ENCODE measurements around the gene HOMER3. TPM values are rescaled to one million over a fixed set of nuclear protein-coding genes. Genes with fewer than 3 reads are reported as not detected.

HOMER3 gene
- total and polyA plus RNA-seq, 2 donors (not counting 3 experiments of a cell fraction or from before 2014, with no cell fraction given), result 139 to 184 TPM

DNA sequence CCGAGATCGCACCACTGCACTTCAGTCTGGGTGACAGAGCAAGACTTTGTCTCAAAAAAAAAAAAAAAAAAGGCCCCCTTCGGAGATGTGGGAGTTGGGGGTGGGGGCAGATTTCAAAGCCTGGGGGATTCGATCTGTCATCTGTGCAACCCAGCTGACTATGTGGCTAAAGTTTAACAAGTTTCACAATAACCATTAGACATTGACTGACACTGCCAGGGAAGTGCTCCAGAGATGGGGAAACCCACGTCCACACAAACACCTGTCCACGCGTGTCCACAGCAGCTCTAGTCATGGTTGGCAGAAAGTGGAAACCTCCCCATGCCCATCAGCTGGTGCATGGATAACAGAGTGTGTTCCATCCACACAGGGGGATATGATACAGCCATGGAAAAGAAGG is 37.6 kb upstream of the HOMER3 start:
- Histone ChIP-seq H3K79me2 (ENCODE audit: control insufficient read depth, insufficient read depth, low read length) (no peaks in the 10 kb centered on the region), H3K4me2 (ENCODE audit: insufficient read depth, low read length) (no peak overlapping the region), H2AFZ (ENCODE audit: low read depth, low read length) (no peak overlapping the region), H4K20me1 (replicated peaks; ENCODE audit: control insufficient read depth, extremely low read depth, insufficient read depth, low read length) (no peaks in the 10 kb centered on the region), H3K4me1 (ENCODE audit: control insufficient read depth, extremely low read depth, insufficient read depth, low read length) (peaks cover 3% of the 10 kb centered on the region), H3K36me3 (ENCODE audit: control insufficient read depth in 2 of 2, extremely low read depth in 1 of 2, insufficient read depth in 2 of 2, low read length in 2 of 2) (no peaks in the 10 kb centered on the region), H3K9me3 (replicated peaks; ENCODE audit: control insufficient read depth, insufficient read depth, low read length) (no peaks in the 10 kb centered on the region), H3K9ac (replicated peaks; ENCODE audit: extremely low read depth, insufficient read depth, low read length) (no peak overlapping the region), H3K27ac (ENCODE audit: insufficient read depth, low read depth, low read length) (no peak overlapping the region), H3K27me3 (ENCODE audit: control insufficient read depth in 2 of 2, insufficient read depth in 2 of 2, low read length in 2 of 2) (peaks cover 0 to 5% of the 10 kb centered on the region in 2 experiments), H3K9me1 (replicated peaks; ENCODE audit: control insufficient read depth, extremely low read depth, insufficient read depth, low read length) (no peaks in the 10 kb centered on the region), H3K4me3 (replicated peaks in 1 of 3; ENCODE audit: insufficient read depth in 1 of 3, low read depth in 1 of 3, low read length in 3 of 3) (no peak overlapping the region)
- intact Hi-C loops (cut with micrococcal nuclease), result no loop called here
- ChIA-PET CTCF (no interaction called here), POLR2A (no interaction called here)
- TF ChIP-seq JUN (IDR thresholded peaks at IDR 0.05; ENCODE audit: borderline replicate concordance, insufficient read depth, insufficient read length, low read depth) (no peak), EZH2 (IDR thresholded peaks at IDR 0.05; ENCODE audit: borderline replicate concordance, low read depth, low read length, severe bottlenecking) (no peak), GATA2 (IDR thresholded peaks at IDR 0.05; ENCODE audit: insufficient read depth, insufficient read length, low read depth, low read length) (no peak), POLR2AphosphoS5 (IDR thresholded peaks at IDR 0.05; ENCODE audit: insufficient read depth, low read depth, low read length) (no peak), POLR2A (IDR thresholded peaks at IDR 0.05; ENCODE audit: low read depth, low read length) (no peak), MYC (IDR thresholded peaks at IDR 0.05; ENCODE audit: low read depth, low read length) (no peak), FOS (IDR thresholded peaks at IDR 0.05; ENCODE audit: borderline replicate concordance, insufficient read depth, low read length) (no peak)
- TF ChIP-seq, protein P1, sequence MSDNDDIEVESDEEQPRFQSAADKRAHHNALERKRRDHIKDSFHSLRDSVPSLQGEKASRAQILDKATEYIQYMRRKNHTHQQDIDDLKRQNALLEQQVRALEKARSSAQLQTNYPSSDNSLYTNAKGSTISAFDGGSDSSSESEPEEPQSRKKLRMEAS (IDR thresholded peaks at IDR 0.05; ENCODE audit: insufficient read depth, insufficient read length), result no peak
- TF ChIP-seq, protein P2, sequence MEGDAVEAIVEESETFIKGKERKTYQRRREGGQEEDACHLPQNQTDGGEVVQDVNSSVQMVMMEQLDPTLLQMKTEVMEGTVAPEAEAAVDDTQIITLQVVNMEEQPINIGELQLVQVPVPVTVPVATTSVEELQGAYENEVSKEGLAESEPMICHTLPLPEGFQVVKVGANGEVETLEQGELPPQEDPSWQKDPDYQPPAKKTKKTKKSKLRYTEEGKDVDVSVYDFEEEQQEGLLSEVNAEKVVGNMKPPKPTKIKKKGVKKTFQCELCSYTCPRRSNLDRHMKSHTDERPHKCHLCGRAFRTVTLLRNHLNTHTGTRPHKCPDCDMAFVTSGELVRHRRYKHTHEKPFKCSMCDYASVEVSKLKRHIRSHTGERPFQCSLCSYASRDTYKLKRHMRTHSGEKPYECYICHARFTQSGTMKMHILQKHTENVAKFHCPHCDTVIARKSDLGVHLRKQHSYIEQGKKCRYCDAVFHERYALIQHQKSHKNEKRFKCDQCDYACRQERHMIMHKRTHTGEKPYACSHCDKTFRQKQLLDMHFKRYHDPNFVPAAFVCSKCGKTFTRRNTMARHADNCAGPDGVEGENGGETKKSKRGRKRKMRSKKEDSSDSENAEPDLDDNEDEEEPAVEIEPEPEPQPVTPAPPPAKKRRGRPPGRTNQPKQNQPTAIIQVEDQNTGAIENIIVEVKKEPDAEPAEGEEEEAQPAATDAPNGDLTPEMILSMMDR (IDR thresholded peaks at IDR 0.05; ENCODE audit: extremely low read depth in 1 of 2, insufficient read depth in 1 of 2, low read depth in 1 of 2, low read length in 2 of 2), result no peak
- BruUV-seq (replicated peaks), result no TSS peak
- no peak for FAIRE-seq
- dilution Hi-C loops (cut with MboI; ENCODE audit: extremely low pct_ligation_motif_present, low sequenced_read_pairs), result no loop called here
- DNase-seq (ENCODE audit: low read depth, low spot score), result no peak

Data from endothelial cell of umbilical vein (primary cell).